Heart left ventricle (tissue), 16 donors: ENCODE data around the gene GABPB1. TPM values are rescaled to one million over a fixed set of nuclear protein-coding genes. Genes with fewer than 3 reads are reported as not detected.

Experiments used
- ATAC-seq, 4 donors: fragments of 200-7000 bp; cut with Tn5 transposase; one replicate each; pipeline ENCODE4 v1.9.1; 2020 to 2022; ENCODE audit warnings: moderate library complexity in 4 of 4, mild to moderate bottlenecking in 3 of 4, moderate number of reproducible peaks in 1 of 4
- DNase-seq, 5 donors: peaks; one replicate each; pipeline ENCODE4 v3.0.0-alpha.2; 2020
- H3K27ac ChIP-seq, 12 donors: fragments of 200-600 bp; sonication (generic) in 4 of 12; one replicate each; pipeline versions ENCODE4 v1.5.0 to v1.8.0; 2016 to 2022; ENCODE audit warnings: mild to moderate bottlenecking in 2 of 12
- H3K27me3 ChIP-seq, 9 donors: fragments of 200-600 bp; sonication (generic) in 2 of 9; one replicate each; pipeline versions ENCODE4 v1.5.1 to v1.8.0; 2016 to 2022; ENCODE audit warnings: mild to moderate bottlenecking in 3 of 9
- H3K36me3 ChIP-seq, 9 donors: fragments of 200-600 bp; sonication (generic) in 2 of 9; one replicate each; pipeline versions ENCODE4 v1.5.0 to v1.8.0; 2018 to 2022; ENCODE audit warnings: mild to moderate bottlenecking in 2 of 9
- H3K4me1 ChIP-seq, 12 donors: fragments of 200-600 bp; sonication (generic) in 4 of 12; one replicate each; pipeline versions ENCODE4 v1.5.0 to v1.8.0; 2016 to 2022; ENCODE audit warnings: mild to moderate bottlenecking in 3 of 12
- H3K4me3 ChIP-seq, 12 donors: fragments of 200-600 bp; sonication (generic) in 4 of 12; one replicate each; pipeline versions ENCODE4 v1.5.0 to v1.8.0; 2017 to 2022; ENCODE audit warnings: mild to moderate bottlenecking in 9 of 12, moderate library complexity in 4 of 12
- H3K9me3 ChIP-seq, 12 donors: fragments of 200-600 bp; sonication (generic) in 4 of 12; one replicate each; pipeline versions ENCODE4 v1.5.0 to v1.8.0; 2016 to 2022; ENCODE audit warnings: mild to moderate bottlenecking in 1 of 12
- POLR2A ChIP-seq, 2 donors: fragments of 450-650 bp; IDR thresholded peaks; one replicate each; pipeline ENCODE4 v1.6.1; 2017; ENCODE audit warnings: antibody characterized with exemption in 2 of 2, mild to moderate bottlenecking in 2 of 2, moderate library complexity in 2 of 2
- WGBS, 4 donors: extraction: QIAGEN DNeasy Blood & Tissue Kit in 2 of 4; methylation state at CpG; one replicate each; pipeline versions ENCODE4 v1.1.5 to v1.1.7; 2013 to 2018; 5-methylcytosine and 5-hydroxymethylcytosine counted together
- intact Hi-C, 10 donors: fragments of 100-400 bp; cut with DNase I; formaldehyde crosslinking; loops; one replicate each; pipeline versions ENCODE4 v1.11.1 to v1.14.2; 2022
- polyA plus RNA-seq, 2 donors: library from polyadenylated mRNA; stranded (reverse); fragments of 200-250 nt; gene quantifications; one replicate each; pipeline ENCODE4 v1.2.3, GENCODE V29; 2013
- total RNA-seq, 9 donors: library from RNA; depleted of rRNA in 2 of 9; stranded (reverse); fragments of >200 nt in 2 of 9; fragmentation: NEBNext Ultra II Directional in 3 of 9; extraction: Animal tissue kit (Norgen Biotek cat#: 25700) in 3 of 9; gene quantifications; one replicate each; pipeline versions ENCODE4 v1.1.0 to v1.2.4, GENCODE V29; 2016 to 2023
- TF ChIP-seq, protein P1 (sequence below), 12 donors: fragments of 200-600 bp; sonication (generic) in 4 of 12; IDR thresholded peaks; one replicate each; pipeline versions ENCODE4 v1.5.0 to v1.8.0; 2018 to 2022; ENCODE audit warnings: antibody characterized with exemption in 12 of 12, mild to moderate bottlenecking in 5 of 12
- donor health status: ischemic (EF 13 %, LVEDD 7.1; RV severe dilation, severe dysfunction).
- donor health status: healthy with polysubstance abuse.
- donor health status: DM: no; HTN: yes; CAD: no.
- donor health status: DM: no; HTN: no; CAD: no.
- donor health status: ischemic (EF 25% LVEDD 6.9; RV normal size, moderate dysfunction).
- donor health status: ischemic (EF 25% LVEDD 5.7; RV mildly dilated, moderate dysfunction).
- donor health status: healthy.
- donor health status: DM: yes; HTN: yes; CAD: no.
- donor health status: ischemic (EF 35%, LVEDD 5.7; RV mildly dilated, moderate dysfunction).
- donor health status: nonischemic (EF 11% LVEDD 7.7; RV severe dilation, severe dysfunction).
- donor health status: DM: yes; HTN: yes; CAD: no.
- donor health status: PGD.
- donor health status: ischemic (EF 29% LVEDD 5.4; RV normal size, mild dysfunction).
- donor health status: nonischemic (EF 23%, LVEDD 6.1; RV moderate dilation, normal function).

Gene GABPB1
- total and polyA plus RNA-seq, 11 donors: 3.6 to 14.2 (median 9.6) TPM

DNA sequence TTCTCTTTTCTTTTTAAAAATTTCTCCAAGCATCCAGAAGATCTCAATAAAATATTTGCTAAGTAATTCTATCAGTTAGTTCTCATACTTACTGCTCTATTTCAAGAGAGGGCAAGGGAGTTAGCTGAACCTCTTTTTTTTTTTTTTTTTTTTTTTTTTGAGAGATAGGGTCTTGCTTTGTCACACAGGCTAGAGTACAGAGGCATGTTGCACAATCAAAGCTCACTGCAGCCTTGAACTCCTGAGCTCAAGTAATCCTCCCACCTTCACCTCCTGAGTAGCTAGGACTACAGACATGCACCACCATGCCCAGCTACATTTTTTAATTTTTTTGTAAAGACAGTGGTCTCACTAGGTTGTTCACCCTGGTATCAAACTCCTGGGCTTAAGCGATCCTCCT lies 110.8 kb downstream of the GABPB1 start:
- intact Hi-C loops: no loop called here
- Histone ChIP-seq H3K4me3 (no peak overlapping the region), H3K36me3 (no peaks in the 10 kb centered on the region), H3K9me3 (no peaks in the 10 kb centered on the region), H3K4me1 (peaks cover 0 to 22% (median 0%) of the 10 kb centered on the region in 12 donors), H3K27me3 (no peaks in the 10 kb centered on the region), H3K27ac (no peak overlapping the region)
- WGBS, 4 donors: 86 to 100% (median 97%) methylated on average over 1 of the region's 1 CpG
- no peak for DNase-seq
- TF ChIP-seq, protein P1, sequence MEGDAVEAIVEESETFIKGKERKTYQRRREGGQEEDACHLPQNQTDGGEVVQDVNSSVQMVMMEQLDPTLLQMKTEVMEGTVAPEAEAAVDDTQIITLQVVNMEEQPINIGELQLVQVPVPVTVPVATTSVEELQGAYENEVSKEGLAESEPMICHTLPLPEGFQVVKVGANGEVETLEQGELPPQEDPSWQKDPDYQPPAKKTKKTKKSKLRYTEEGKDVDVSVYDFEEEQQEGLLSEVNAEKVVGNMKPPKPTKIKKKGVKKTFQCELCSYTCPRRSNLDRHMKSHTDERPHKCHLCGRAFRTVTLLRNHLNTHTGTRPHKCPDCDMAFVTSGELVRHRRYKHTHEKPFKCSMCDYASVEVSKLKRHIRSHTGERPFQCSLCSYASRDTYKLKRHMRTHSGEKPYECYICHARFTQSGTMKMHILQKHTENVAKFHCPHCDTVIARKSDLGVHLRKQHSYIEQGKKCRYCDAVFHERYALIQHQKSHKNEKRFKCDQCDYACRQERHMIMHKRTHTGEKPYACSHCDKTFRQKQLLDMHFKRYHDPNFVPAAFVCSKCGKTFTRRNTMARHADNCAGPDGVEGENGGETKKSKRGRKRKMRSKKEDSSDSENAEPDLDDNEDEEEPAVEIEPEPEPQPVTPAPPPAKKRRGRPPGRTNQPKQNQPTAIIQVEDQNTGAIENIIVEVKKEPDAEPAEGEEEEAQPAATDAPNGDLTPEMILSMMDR (IDR thresholded peaks at IDR 0.05): no peak
- no peak for TF ChIP-seq POLR2A (IDR thresholded peaks at IDR 0.05)
- ATAC-seq: no peak

DNA sequence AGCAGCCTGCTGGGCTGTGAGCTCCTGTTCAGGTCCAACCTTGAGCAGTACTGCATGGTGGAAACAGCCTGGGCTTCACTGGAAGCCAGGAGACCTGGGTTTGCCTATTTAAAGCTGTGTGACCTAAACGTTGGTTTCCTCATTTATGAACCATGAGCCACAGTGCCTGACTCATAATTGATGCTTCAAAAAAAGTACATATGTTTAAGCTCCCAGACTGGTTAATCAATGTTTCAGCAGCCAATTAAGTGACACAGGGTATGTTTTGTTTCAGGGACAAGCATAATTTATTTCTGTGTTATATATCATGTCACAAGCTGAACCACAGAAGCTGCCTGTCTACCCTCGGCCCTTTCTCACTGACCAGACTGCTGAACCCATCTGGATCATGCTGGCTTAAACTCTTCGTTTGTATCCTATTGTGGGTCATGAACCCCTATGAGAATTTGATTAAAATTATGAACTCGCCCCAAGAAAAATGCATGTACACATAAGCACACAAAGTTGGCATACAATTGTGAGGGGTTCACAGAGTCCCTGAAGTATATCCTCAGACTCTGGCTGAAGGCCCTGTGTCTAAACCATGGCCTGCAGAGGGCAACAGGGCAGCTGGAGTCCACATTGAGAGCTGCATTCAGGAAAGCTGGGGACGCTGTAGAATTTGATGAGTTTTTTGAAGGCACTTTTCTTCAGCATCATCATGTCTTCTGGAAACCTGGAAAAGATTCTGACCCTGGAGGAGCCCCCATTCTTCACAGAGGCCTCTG lies 113.1 kb downstream of the GABPB1 start:
- no peak for TF ChIP-seq POLR2A (IDR thresholded peaks at IDR 0.05)
- ATAC-seq (no peak), DNase-seq (no peak)
- H3K4me3 ChIP-seq: no peak overlapping the region
- WGBS, 4 donors: 78 to 84% (median 81%) methylated on average over 5 of the region's 5 CpGs
- intact Hi-C loops: no loop called here
- no peaks in the 10 kb centered on the region for H3K9me3 ChIP-seq
- H3K36me3 ChIP-seq: no peaks in the 10 kb centered on the region
- peaks cover 0 to under 1% (median 0%) of the 10 kb centered on the region in 12 donors for H3K4me1 ChIP-seq
- no peak overlapping the region for H3K27ac ChIP-seq
- H3K27me3 ChIP-seq: no peaks in the 10 kb centered on the region

DNA sequence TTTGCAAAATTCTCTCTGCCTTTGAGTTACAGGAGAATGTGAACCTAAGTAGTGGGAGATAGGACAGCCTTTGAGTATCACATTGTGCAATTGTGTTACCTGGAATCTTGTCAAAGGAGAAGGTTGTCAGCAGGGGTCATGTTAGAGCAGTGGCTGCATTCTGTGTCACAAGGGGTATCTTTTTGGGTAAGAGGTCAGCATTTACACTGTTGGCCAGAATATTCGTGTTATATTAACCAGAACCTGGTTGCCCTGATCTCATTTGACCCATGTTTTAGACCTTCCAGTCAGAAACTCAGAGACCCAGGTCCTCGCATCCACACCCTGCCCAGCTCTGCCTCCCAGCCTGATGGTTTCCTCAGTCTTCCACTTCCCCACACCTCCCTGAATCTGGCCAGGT lies 116.7 kb downstream of the GABPB1 start:
- ATAC-seq (no peak), DNase-seq (no peak)
- Histone ChIP-seq H3K4me1 (no peaks in the 10 kb centered on the region), H3K36me3 (no peaks in the 10 kb centered on the region), H3K27ac (no peak overlapping the region), H3K27me3 (no peaks in the 10 kb centered on the region), H3K4me3 (no peak overlapping the region), H3K9me3 (no peaks in the 10 kb centered on the region)
- TF ChIP-seq, protein P1 (IDR thresholded peaks at IDR 0.05): no peak
- no peak for TF ChIP-seq POLR2A (IDR thresholded peaks at IDR 0.05)
- 77 to 88% (median 81%) methylated on average over 2 of the region's 2 CpGs for WGBS, 4 donors
- intact Hi-C loops: no loop called here

DNA sequence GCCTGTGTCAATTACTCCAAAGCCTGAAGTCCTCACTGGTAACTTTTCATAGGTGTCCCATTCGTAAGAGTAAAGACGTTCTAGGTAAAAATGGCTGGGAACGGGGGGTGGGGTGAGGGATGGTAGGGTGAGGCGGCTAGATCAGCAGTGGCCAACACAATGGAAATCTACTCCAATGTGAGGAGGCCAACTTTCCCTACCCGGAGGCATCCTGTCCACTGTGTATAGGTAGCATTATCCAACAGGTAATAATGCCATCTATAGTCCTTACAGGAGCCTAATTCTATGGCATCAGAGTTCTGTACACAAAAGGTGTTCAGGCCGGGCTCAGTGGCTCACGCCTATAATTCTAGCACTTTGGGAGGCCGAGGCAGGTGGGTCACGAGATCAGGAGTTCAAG lies 118.6 kb downstream of the GABPB1 start:
- no peak for ATAC-seq
- Histone ChIP-seq H3K36me3 (no peaks in the 10 kb centered on the region), H3K9me3 (no peaks in the 10 kb centered on the region), H3K27ac (no peak overlapping the region), H3K4me3 (no peak overlapping the region), H3K4me1 (no peaks in the 10 kb centered on the region), H3K27me3 (no peaks in the 10 kb centered on the region)
- intact Hi-C loops: no loop called here
- DNase-seq: no peak
- TF ChIP-seq POLR2A (IDR thresholded peaks at IDR 0.05): no peak
- TF ChIP-seq, protein P1 (IDR thresholded peaks at IDR 0.05): no peak
- 90 to 94% (median 92%) methylated on average over 9 of the region's 9 CpGs for WGBS, 4 donors

DNA sequence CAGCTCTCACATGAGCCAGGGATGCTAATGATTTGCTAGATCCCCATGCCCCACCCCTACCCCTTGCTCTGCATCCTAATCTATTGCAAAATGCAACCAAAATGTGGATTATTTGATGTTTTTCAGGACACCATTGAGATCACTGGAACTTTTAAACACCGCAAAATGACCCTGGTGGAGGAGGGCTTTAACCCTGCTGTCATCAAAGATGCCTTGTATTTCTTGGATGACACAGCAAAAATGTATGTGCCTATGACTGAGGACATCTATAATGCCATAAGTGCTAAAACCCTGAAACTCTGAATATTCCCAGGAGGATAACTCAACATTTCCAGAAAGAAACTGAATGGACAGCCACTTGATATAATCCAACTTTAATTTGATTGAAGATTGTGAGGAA lies 119.2 kb downstream of the GABPB1 start:
- Histone ChIP-seq H3K4me1 (no peaks in the 10 kb centered on the region), H3K27ac (no peak overlapping the region), H3K4me3 (no peak overlapping the region), H3K36me3 (no peaks in the 10 kb centered on the region), H3K9me3 (no peaks in the 10 kb centered on the region), H3K27me3 (no peaks in the 10 kb centered on the region)
- 71 to 89% (median 79%) methylated on average over 1 of the region's 1 CpG for WGBS, 4 donors
- no peak for ATAC-seq
- intact Hi-C loops: no loop called here
- TF ChIP-seq POLR2A (IDR thresholded peaks at IDR 0.05): no peak
- TF ChIP-seq, protein P1 (IDR thresholded peaks at IDR 0.05): no peak
- DNase-seq: no peak
